Measurements from ENCODE around the gene ZMYM3. TPM values are rescaled to one million over a fixed set of nuclear protein-coding genes. Genes with fewer than 3 reads are reported as not detected.

The ZMYM3 gene
- total and polyA plus RNA-seq, 2 of the 4 experiments (the other 2 are of a cell fraction) = 10.0 to 28.1 TPM

- H4K8ac ChIP-seq (ENCODE audit: low read depth in 2 of 2, low read length in 2 of 2) = no peak overlapping the region
- H4K20me1 ChIP-seq (ENCODE audit: insufficient read depth, low read length) = no peaks in the 10 kb centered on the region
- H3K14ac ChIP-seq (replicated peaks; ENCODE audit: low read depth, low read length) = no peak overlapping the region
- H4K91ac ChIP-seq (ENCODE audit: insufficient read depth, low read depth, low read length) = no peak overlapping the region
- H3K27me3 ChIP-seq (ENCODE audit: control insufficient read depth, insufficient read depth, low read length) = peaks cover 23% of the 10 kb centered on the region
- no peak overlapping the region for H4K5ac ChIP-seq (ENCODE audit: low read depth, low read length)
- no peaks in the 10 kb centered on the region for H3K4me1 ChIP-seq (ENCODE audit: control insufficient read depth, insufficient read depth, low read length)
- no peak overlapping the region for H2BK120ac ChIP-seq (ENCODE audit: low read depth, low read length)
- DNase-seq (no peak), ATAC-seq (ENCODE audit: low read depth) (no peak)
- no peak overlapping the region for H2BK15ac ChIP-seq (ENCODE audit: low read depth, low read length)
- no peak overlapping the region for H3K27ac ChIP-seq (ENCODE audit: insufficient read depth, low read length)
- H2AK9ac ChIP-seq (replicated peaks; ENCODE audit: low read depth, low read length, poor library complexity) = no peak overlapping the region
- no peaks in the 10 kb centered on the region for H3K9me3 ChIP-seq (ENCODE audit: control insufficient read depth, insufficient read depth, low read length)
- H3K9ac ChIP-seq (ENCODE audit: low read depth, low read length) = no peak overlapping the region
- no peak overlapping the region for H3K4me2 ChIP-seq (ENCODE audit: low read depth, low read length)
- H3K36me3 ChIP-seq (ENCODE audit: control insufficient read depth, insufficient read depth, low read length) = no peaks in the 10 kb centered on the region
- ChIA-PET POLR2A (ENCODE audit: unreplicated experiment) (no interaction called here), CTCF (interaction anchor here (1.2 kb wide), 1 partner anchor 18 kb away, joined by 4 read pairs; no protein-coding TSS in a partner anchor)
- in situ Hi-C loops (cut with MboI; ENCODE audit: low sequenced_read_pairs) (no loop called here), dilution Hi-C loops (cut with HindIII; ENCODE audit: low sequenced_read_pairs, unreplicated experiment) (no loop called here), intact Hi-C loops (cut with micrococcal nuclease) (no loop called here)
- H3K18ac ChIP-seq (ENCODE audit: low read depth, low read length) = no peak overlapping the region
- no peak overlapping the region for H3K23ac ChIP-seq (ENCODE audit: low read depth, low read length)
- no peaks in the 10 kb centered on the region for H3K79me1 ChIP-seq (ENCODE audit: low read depth in 1 of 2, low read length in 2 of 2)
- no peak overlapping the region for H2BK5ac ChIP-seq (ENCODE audit: low read depth, low read length, poor library complexity, severe bottlenecking)
- TF ChIP-seq FOS (IDR thresholded peaks at IDR 0.05; ENCODE audit: low read depth, low read length) (no peak), RCOR1 (IDR thresholded peaks at IDR 0.05; ENCODE audit: insufficient replicate concordance, low read length) (no peak), CTCF (conservative IDR thresholded peaks at IDR 0.05; ENCODE audit: low read depth, low read length) (no peak), USF2 (IDR thresholded peaks at IDR 0.05; ENCODE audit: low read depth, low read length) (no peak), CHD1 (IDR thresholded peaks at IDR 0.05; ENCODE audit: low read depth, low read length) (no peak), ELK1 (IDR thresholded peaks at IDR 0.05; ENCODE audit: borderline replicate concordance, low read depth, low read length) (no peak), NFE2L2 (IDR thresholded peaks at IDR 0.05; ENCODE audit: low read depth, low read length) (no peak), RAD21 (IDR thresholded peaks at IDR 0.05; ENCODE audit: low read length) (no peak), MAZ (IDR thresholded peaks at IDR 0.05; ENCODE audit: borderline replicate concordance, low read depth, low read length) (no peak), CEBPB (IDR thresholded peaks at IDR 0.05; ENCODE audit: low read depth, low read length) (no peak), MXI1 (IDR thresholded peaks at IDR 0.05; ENCODE audit: borderline replicate concordance, low read depth, low read length) (no peak), SMC3 (IDR thresholded peaks at IDR 0.05; ENCODE audit: low read depth, low read length) (no peak), POLR2A (IDR thresholded peaks at IDR 0.05; ENCODE audit: low read depth, low read length) (no peak), MAFK (IDR thresholded peaks at IDR 0.05; ENCODE audit: low read depth, low read length) (no peak), BHLHE40 (IDR thresholded peaks at IDR 0.05; ENCODE audit: low read depth, low read length) (no peak), RFX5 (IDR thresholded peaks at IDR 0.05; ENCODE audit: low read depth, low read length) (no peak)
- WGBS, 2 experiments (ENCODE audit: extremely low coverage in 2 of 2, insufficient read length in 1 of 2) = 65% methylated on average over 4 of the region's 5 CpGs; no CpG with 5 or more reads in 1 of the 2 experiments
- H3K56ac ChIP-seq (ENCODE audit: extremely low read depth, insufficient read depth, low read length) = no peak overlapping the region
- no TSS peak for BruUV-seq (replicated peaks)
- no peak overlapping the region for H2BK20ac ChIP-seq (ENCODE audit: low read depth, low read length)
- no peak overlapping the region for H3K4me3 ChIP-seq (ENCODE audit: insufficient read depth, low read depth, low read length)
- H2AK5ac ChIP-seq (ENCODE audit: low read depth, low read length) = no peak overlapping the region
- no peak overlapping the region for H2AFZ ChIP-seq (replicated peaks; ENCODE audit: low read length, poor library complexity)
- no peak overlapping the region for H3K4ac ChIP-seq (ENCODE audit: low read depth, low read length)
- no peaks in the 10 kb centered on the region for H3K9me1 ChIP-seq (ENCODE audit: insufficient read depth, low read length)
Measured at GRCh38 chrX:71214604-71215337, 39.2 kb downstream of the ZMYM3 start.

Data from IMR-90 (cell line).